GM12878 (cell line): Measurements from ENCODE around the gene SCAMP4. TPM values are rescaled to one million over a fixed set of nuclear protein-coding genes. Genes with fewer than 3 reads are reported as not detected.
A peak's percentile ranks its signal among the peaks of the same experiment; 100 is the strongest.

ENCODE experiments used
- ATAC-seq: fragments of 200-7000 bp; cut with Tn5 transposase; 3 replicates; pipeline ENCODE4 v1.9.1; 2020; ENCODE audit warnings: mild to moderate bottlenecking, moderate library complexity
- BruUV-seq: library from RNA; stranded (reverse); fragments of 400-500 nt; replicated peaks from 2 replicates; lab custom pipeline; 2021; lab: Mats Ljungman, UMichigan
- CTCF ChIA-PET: fragments of 300-600 bp; sonication (Branson Sonifier 250); formaldehyde crosslinking; extraction: SDS; loops from one replicate; lab custom pipeline; 2021; ENCODE audit warnings: inconsistent platforms; lab: Yijun Ruan, JAX
- POLR2A ChIA-PET: fragments of 350-600 bp; formaldehyde crosslinking; extraction: SDS; loops from one replicate; lab custom pipeline; 2021; ENCODE audit warnings: inconsistent platforms; lab: Charles Lee
- RAD21 ChIA-PET: fragments of 300-600 bp; sonication (Branson Sonifier 250); formaldehyde crosslinking; loops from one replicate; lab custom pipeline; 2023; ENCODE audit warnings: antibody characterized with exemption; ENCODE audit not compliant: unreplicated experiment; lab: Charles Lee
- SMC1A ChIA-PET: fragments of 300-600 bp; sonication (Branson Sonifier 250); formaldehyde crosslinking; loops from one replicate; lab custom pipeline; 2023; ENCODE audit not compliant: unreplicated experiment, uncharacterized antibody; lab: Charles Lee
- DNase-seq: peaks from one replicate; pipeline ENCODE4 v3.0.0-alpha.2; 2011; ENCODE audit warnings: low read depth, low spot score
- FAIRE-seq: peaks from 3 replicates; lab custom pipeline; 2011; peaks lifted over from hg19 to GRCh38; lab: Jason Lieb, UNC
- H2AFZ ChIP-seq: 2 replicates; pipeline ENCODE4 v1.6.0; 2011; ENCODE audit warnings: low read depth, low read length, control low read depth; ENCODE audit not compliant: control insufficient read depth
- H3K27ac ChIP-seq: 2 replicates; pipeline ENCODE4 v1.5.1; 2011; ENCODE audit warnings: control low read depth; ENCODE audit not compliant: control insufficient read depth, insufficient read depth
- H3K27me3 ChIP-seq, 2 experiments: replicated peaks in 1 of 2; 2 replicates each; pipeline versions ENCODE4 v1.6.0 to v1.6.1; 2011; ENCODE audit warnings: low read length in 1 of 2; ENCODE audit not compliant: control insufficient read depth in 2 of 2, insufficient read depth in 2 of 2
- H3K36me3 ChIP-seq, 2 experiments: 2 replicates each; pipeline ENCODE4 v1.5.1; 2011; ENCODE audit warnings: low read length in 1 of 2; ENCODE audit not compliant: control insufficient read depth in 2 of 2, insufficient read depth in 2 of 2
- H3K4me1 ChIP-seq: 2 replicates; pipeline ENCODE4 v1.6.1; 2011; ENCODE audit warnings: mild to moderate bottlenecking, low read length, moderate library complexity, mixed read lengths; ENCODE audit not compliant: control insufficient read depth, insufficient read depth
- H3K4me2 ChIP-seq: 2 replicates; pipeline ENCODE4 v1.6.0; 2011; ENCODE audit warnings: control low read depth; ENCODE audit not compliant: control insufficient read depth, insufficient read depth
- H3K4me3 ChIP-seq: fragments of 200-600 bp; sonication (generic); 2 replicates; pipeline ENCODE4 v1.5.1; 2016
- H3K79me2 ChIP-seq: 2 replicates; pipeline ENCODE4 v1.6.0; 2011; ENCODE audit warnings: low read length; ENCODE audit not compliant: control insufficient read depth, insufficient read depth
- H3K9ac ChIP-seq: 2 replicates; pipeline ENCODE4 v1.8.0; 2011; ENCODE audit warnings: low read length, control low read depth, mixed read lengths; ENCODE audit not compliant: control insufficient read depth, insufficient read depth
- H3K9me3 ChIP-seq: replicated peaks from 3 replicates; pipeline ENCODE4 v1.5.1; 2011; ENCODE audit warnings: mild to moderate bottlenecking, low read length; ENCODE audit not compliant: control insufficient read depth, insufficient read depth
- H4K20me1 ChIP-seq: 2 replicates; pipeline ENCODE4 v1.6.0; 2011; ENCODE audit not compliant: control insufficient read depth, insufficient read depth
- ATF7 ChIP-seq: fragments of 450-650 bp; IDR thresholded peaks from 2 replicates; pipeline ENCODE4 v1.6.1; 2016; ENCODE audit warnings: low read depth, mild to moderate bottlenecking
- CBFB ChIP-seq: IDR thresholded peaks from 2 replicates; pipeline ENCODE4 v1.6.1; 2016; ENCODE audit warnings: antibody characterized with exemption, low read depth
- CBX3 ChIP-seq: fragments of 200-600 bp; sonication (generic); IDR thresholded peaks from 2 replicates; pipeline ENCODE4 v1.6.1; 2016; ENCODE audit warnings: low read depth, borderline replicate concordance
- CHD1 ChIP-seq: IDR thresholded peaks from 2 replicates; pipeline ENCODE4 v1.6.1; 2012; ENCODE audit warnings: low read depth, low read length, improper control_type of control experiment
- HSF1 ChIP-seq: fragments of 150-350 bp; IDR thresholded peaks from 2 replicates; pipeline ENCODE4 v1.6.1; 2014; ENCODE audit warnings: mild to moderate bottlenecking, low read depth, low read length
- MYB ChIP-seq: fragments of 150-350 bp; IDR thresholded peaks from 2 replicates; pipeline ENCODE4 v1.6.1; 2014; ENCODE audit warnings: mild to moderate bottlenecking, low read depth, low read length, borderline replicate concordance
- NR2F1 ChIP-seq: fragments of 450-650 bp; conservative IDR thresholded peaks from 2 replicates; pipeline ENCODE4 v1.6.1; 2017; ENCODE audit warnings: mild to moderate bottlenecking
- NRF1 ChIP-seq: conservative IDR thresholded peaks from 2 replicates; pipeline ENCODE4 v1.6.1; 2011; ENCODE audit warnings: mild to moderate bottlenecking, low read depth, low read length, improper control_type of control experiment
- PAX5 ChIP-seq: IDR thresholded peaks from 2 replicates; pipeline ENCODE4 v1.6.1; 2011; ENCODE audit warnings: low read depth, low read length, borderline replicate concordance
- POLR2A ChIP-seq: IDR thresholded peaks from 2 replicates; pipeline ENCODE4 v1.6.1; 2011; ENCODE audit warnings: low read depth, mild to moderate bottlenecking, low read length
- POLR2AphosphoS2 ChIP-seq: IDR thresholded peaks from 2 replicates; pipeline ENCODE4 v1.6.1; 2011; ENCODE audit warnings: low read depth, mild to moderate bottlenecking, low read length, improper control_type of control experiment, moderate library complexity
- SIN3A ChIP-seq: IDR thresholded peaks from 2 replicates; pipeline ENCODE4 v1.6.1; 2012; ENCODE audit warnings: low read depth, low read length, improper control_type of control experiment
- SRF ChIP-seq, 2 experiments: IDR thresholded peaks; 2 replicates each; pipeline ENCODE4 v1.6.1; 2011; ENCODE audit warnings: low read depth in 2 of 2, low read length in 2 of 2, mild to moderate bottlenecking in 1 of 2, moderate library complexity in 1 of 2
- ZNF622 ChIP-seq: fragments of 450-650 bp; IDR thresholded peaks from 2 replicates; pipeline ENCODE4 v1.6.1; 2017; ENCODE audit warnings: mild to moderate bottlenecking, inconsistent platforms
- WGBS: methylation state at CpG from one replicate; pipeline ENCODE4 v1.1.6; 2016; ENCODE audit warnings: low lambda C conversion rate; ENCODE audit not compliant: insufficient replicate concordance, insufficient coverage; ENCODE audit errors: missing lambda C conversion rate; 5-methylcytosine and 5-hydroxymethylcytosine counted together
- in situ Hi-C: fragments of 300-500 bp; cut with MboI; formaldehyde crosslinking; loops from 9 replicates; pipeline ENCODE4 v1.14.3; 2018; ENCODE audit warnings: mixed read lengths
- intact Hi-C: fragments of 100-400 bp; cut with micrococcal nuclease; formaldehyde crosslinking; loops from one replicate; pipeline ENCODE4 v1.14.2; 2022; ENCODE audit not compliant: unreplicated experiment
- polyA plus RNA-seq, 11 experiments: library from polyadenylated mRNA; depleted of rRNA in 4 of 11; unstranded in 6 of 11; stranded (reverse) in 5 of 11; fragments of >200 nt; fragmentation: Nextera tagmentation in 4 of 11; fragmentation: Illumina TruSeq in 1 of 11; extraction: Ambion mirVana in 4 of 11; extraction: Trizol in 1 of 11; gene quantifications; 1 replicate in 1 of 11; 2 replicates in 10 of 11; pipeline versions ENCODE4 v1.2.1 to v1.2.3, GENCODE V29; 2011 to 2016; ENCODE audit warnings: inconsistent platforms in 2 of 11, missing spikeins in 2 of 11, low read depth in 1 of 11
- total RNA-seq, 4 experiments: library from RNA; depleted of rRNA in 3 of 4; stranded (reverse); fragments of >200 nt in 3 of 4; fragmentation: Illumina TruSeq in 1 of 4; extraction: Trizol in 1 of 4; gene quantifications; 2 replicates each; pipeline versions ENCODE4 v1.2.1 to v1.2.3, GENCODE V29; 2013 to 2021

The SCAMP4 gene
- total and polyA plus RNA-seq, 10 of the 15 experiments (the other 5 are each of a cell fraction or from before 2014, with no cell fraction given) = 0.63 to 34.7 (median 12.8) TPM

DNA sequence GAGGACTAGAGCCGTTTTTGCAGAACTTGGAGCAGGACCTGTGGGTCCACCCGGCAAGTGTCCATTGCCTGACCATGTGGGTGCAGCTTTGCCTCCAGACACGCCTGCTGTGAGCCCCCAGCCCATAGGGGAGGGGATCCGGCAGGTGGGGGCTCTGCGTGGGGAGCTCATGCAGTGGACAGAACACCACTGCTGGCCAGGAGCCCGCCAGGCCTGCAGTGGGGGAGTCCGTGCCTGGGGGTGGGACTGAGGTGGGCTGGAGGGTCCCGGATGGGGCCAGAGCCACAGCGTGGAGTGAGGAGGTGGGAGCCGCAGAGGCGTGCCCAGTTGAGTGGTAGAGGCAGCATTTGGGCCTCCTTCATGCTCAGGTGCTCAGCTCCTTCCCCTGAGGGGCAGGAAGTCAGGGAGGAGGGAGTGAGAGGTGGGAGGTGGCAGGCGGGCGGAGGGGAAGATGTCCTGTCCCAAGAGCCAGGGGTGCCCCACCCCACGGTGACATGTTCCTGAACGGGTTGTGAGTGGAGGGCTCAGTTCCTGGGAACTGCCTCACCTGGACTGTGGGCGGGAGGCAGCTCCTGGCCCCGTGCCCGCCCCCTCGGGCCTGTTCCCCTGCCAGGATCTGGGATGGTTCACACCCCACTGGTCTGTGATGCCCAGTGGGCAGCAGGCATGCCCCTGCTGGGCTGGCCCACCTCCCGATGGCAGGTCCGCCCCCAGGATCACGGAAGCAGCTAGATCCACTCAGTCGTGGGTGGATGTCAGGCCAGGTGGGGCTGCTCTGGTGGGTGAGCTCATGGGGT is 8.8 kb downstream of the SCAMP4 start (continued):
- no peak for TF ChIP-seq HSF1
- TF ChIP-seq SRF (IDR thresholded peaks at IDR 0.05; ENCODE audit: low read depth in 2 of 2, low read length in 2 of 2) = no peak
- no peak for TF ChIP-seq PAX5
- TF ChIP-seq ATF7 = no peak
- no peak for TF ChIP-seq NRF1
- TF ChIP-seq CBX3 = no peak
- TF ChIP-seq POLR2AphosphoS2 = no peak
- TF ChIP-seq ZNF622 = no peak
- no peak for TF ChIP-seq CHD1
- no peak for TF ChIP-seq CBFB
- TF ChIP-seq SIN3A = no peak
- no peak for TF ChIP-seq MYB

DNA sequence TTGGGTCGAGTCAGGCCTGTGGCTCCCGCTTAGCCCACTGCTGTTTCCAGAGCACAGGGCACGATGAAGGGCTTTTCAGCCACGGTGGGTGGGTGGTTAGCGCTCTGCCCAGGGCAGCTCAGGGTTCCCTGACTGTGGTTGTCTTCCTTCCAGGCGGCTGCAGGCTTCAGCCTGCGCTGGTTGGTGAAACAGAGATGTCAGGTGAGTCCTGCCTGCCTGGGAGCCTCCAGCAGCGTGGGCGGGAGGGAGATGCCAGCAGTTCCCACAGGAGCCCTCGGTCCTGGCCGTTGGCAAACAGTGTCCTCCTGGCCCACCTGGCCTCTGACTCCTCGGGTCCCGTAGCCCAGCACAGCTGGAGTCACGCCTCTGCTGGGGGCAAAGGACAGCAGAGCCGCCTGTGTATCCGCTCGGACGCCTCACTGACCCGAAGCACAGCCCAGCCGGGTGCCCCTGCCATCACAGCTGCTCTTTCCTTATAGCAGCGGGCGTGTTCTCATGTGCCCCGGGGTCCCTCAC is 9.7 kb downstream of the SCAMP4 start:
- CTCF ChIA-PET = no interaction called here
- TF ChIP-seq POLR2A = 0 out of 2 replicates have a peak, but pooled peaks have one; percentile 25
- TF ChIP-seq NR2F1 = no peak
- H3K9me3 ChIP-seq = no peaks in the 10 kb centered on the region
- RAD21 ChIA-PET = no interaction called here
- BruUV-seq = no TSS peak
- no peak overlapping the region for H3K4me3 ChIP-seq
- intact Hi-C loops (no loop called here), in situ Hi-C loops (no loop called here)
- DNase-seq (no peak), ATAC-seq (no peak), FAIRE-seq (no peak)
- H3K36me3 ChIP-seq = peaks cover 0 to 10% of the 10 kb centered on the region in 2 experiments; a peak in 3 of 4 replicates
- SMC1A ChIA-PET = no interaction called here
- H3K27ac ChIP-seq = no peak overlapping the region
- H2AFZ ChIP-seq = no peak overlapping the region
- WGBS = 90% methylated on average over 23 of the region's 23 CpGs
- no peak overlapping the region for H3K9ac ChIP-seq
- no peak overlapping the region for H3K4me2 ChIP-seq
- POLR2A ChIA-PET = interaction anchor here (1.0 kb wide), 1 partner anchor 13 kb away, joined by 3 read pairs; no protein-coding TSS in a partner anchor
- H4K20me1 ChIP-seq = no peaks in the 10 kb centered on the region
- no peaks in the 10 kb centered on the region for H3K27me3 ChIP-seq
- H3K4me1 ChIP-seq = no peaks in the 10 kb centered on the region
- peaks cover 4% of the 10 kb centered on the region for H3K79me2 ChIP-seq
